ENCODE results near the gene C3orf49. TPM values are rescaled to one million over a fixed set of nuclear protein-coding genes. Genes with fewer than 3 reads are reported as not detected.

The C3orf49 gene
- total RNA-seq, 1 donor from 2014 or later: not detected

Other genes starting within 250 kb of the C3orf49 start
- gene SNTN, start 166.6 kb upstream of the C3orf49 start, total RNA-seq: not detected
- gene THOC7, start 44.5 kb downstream of the C3orf49 start, total RNA-seq: 28.7 TPM
- 8.4 TPM for gene ATXN7, start 44.6 kb downstream of the C3orf49 start, total RNA-seq
- gene SCAANT1, start 93.1 kb downstream of the C3orf49 start, total RNA-seq: not detected
- gene PSMD6, start 204.2 kb downstream of the C3orf49 start, total RNA-seq: 70.5 TPM